GM21381 (cell line): ENCODE results near the gene ZNF385D.
"Not testable (repeated sequence)": the region's sequence is repeated elsewhere in the genome, so short reads cannot be mapped to it uniquely, and the experiment has no call there.

Source experiments
- ATAC-seq: cut with Tn5 transposase; IDR thresholded peaks from one replicate; pipeline ENCODE4 v1.9.1; 2021; ENCODE audit warnings: mild to moderate bottlenecking, moderate library complexity; ENCODE audit not compliant: unreplicated experiment

ZNF385D gene

GRCh38 chr3:21524133-21524532 is 226.9 kb downstream of the ZNF385D start:
- ATAC-seq: no peak

DNA sequence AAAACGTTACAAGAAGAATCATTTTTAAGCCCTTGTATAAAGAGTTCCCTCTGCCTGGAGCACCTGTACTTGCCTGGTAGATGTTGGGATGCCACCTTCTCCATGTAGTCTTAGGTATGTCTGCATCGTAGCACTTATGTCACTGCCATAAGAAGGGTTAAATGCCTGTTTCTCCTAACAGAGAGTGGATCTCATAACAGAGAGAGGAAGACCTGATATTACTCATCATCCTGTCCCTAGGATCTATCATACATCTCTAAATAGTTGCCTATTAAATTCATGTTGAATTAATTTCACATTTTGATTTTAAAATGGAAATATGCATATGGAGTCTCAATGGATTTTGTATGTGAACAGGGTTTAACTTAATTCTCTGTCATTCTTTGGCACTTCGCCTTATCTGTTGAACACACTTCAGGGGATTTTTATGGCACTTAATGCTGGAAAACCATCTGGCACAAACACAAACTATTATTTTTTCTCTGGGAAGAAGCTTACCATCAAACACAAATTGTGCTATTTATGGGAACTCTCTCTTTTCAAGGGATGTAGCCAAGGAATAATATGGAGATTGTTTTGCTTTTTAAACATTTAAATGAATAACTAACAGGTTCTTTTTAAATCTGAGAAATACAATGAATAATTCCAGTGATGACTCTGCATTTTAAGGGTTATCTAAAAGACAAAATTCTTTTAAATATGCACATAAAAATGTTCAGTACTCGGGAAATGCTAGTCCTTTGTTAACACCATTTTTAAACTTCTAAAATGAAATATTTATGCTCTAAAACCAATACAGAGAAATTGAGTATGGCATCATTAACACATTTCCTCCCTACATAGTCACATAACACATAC is 230.7 kb downstream of the ZNF385D start:
- no peak for ATAC-seq

DNA sequence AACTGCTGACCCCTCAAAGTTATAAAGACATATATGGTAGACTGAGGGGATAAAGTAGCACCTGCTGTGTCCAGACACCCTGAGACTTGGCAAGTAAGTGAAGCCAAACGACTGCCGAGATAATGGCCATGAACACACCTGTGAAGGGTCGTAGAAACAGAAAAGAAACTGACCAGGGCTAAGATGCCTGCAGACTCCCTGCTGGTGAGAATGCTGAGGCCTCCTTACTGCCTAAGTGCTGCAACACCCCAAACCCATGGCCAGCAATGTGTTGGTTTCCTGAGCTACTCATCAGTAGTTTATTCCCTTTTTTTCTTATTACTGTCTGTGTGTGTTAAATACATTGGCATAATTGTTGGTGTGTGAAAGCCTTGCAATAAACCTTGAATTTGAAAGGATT is 233.8 kb downstream of the ZNF385D start:
- ATAC-seq: no peak

- ATAC-seq: no peak
These were observed 235.6 kb downstream of the ZNF385D start for GRCh38 chr3:21515417-21515816.

- ATAC-seq: no peak
These were observed 241.1 kb downstream of the ZNF385D start for GRCh38 chr3:21509731-21510470.

DNA sequence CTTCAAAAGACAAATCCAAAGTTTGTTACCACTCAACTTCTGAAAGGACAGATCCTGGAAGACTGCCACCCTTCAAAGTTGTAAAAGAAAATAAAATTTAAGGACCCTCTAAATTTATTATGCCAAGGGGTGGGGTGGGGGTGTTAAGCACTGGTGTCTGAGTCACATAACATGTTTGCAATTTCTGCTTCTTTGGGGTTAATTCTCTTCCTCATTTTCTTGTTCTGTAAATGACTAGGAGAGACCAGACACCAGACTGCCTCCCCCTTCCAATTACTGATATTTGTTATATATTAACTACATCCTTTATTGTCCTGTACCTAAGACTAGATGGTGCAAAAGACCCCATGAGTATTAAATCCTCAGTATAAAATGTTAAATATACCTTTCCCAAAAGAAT is 242.8 kb downstream of the ZNF385D start:
- no peak for ATAC-seq

- no peak for ATAC-seq
These were observed 245.1 kb downstream of the ZNF385D start for GRCh38 chr3:21505711-21506460.

DNA sequence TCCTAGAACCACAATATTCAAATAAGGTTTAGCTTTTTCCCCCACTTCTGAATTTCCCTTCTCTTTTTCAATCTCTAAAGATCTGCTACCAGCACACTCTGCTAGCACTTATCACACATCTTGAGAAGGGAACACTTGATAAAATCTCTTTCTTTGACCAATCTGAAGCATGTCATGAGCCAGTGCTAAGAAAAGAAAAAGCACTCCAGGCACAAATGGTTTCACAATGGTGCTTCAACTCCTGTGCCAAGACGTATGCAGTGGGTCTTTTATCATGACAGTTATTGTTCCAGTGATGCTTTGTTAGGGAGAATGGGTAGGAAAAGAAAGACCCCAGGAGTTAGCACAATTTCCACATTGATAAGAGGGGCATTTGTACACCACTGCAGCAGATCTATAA is 248.4 kb downstream of the ZNF385D start:
- no peak for ATAC-seq

DNA sequence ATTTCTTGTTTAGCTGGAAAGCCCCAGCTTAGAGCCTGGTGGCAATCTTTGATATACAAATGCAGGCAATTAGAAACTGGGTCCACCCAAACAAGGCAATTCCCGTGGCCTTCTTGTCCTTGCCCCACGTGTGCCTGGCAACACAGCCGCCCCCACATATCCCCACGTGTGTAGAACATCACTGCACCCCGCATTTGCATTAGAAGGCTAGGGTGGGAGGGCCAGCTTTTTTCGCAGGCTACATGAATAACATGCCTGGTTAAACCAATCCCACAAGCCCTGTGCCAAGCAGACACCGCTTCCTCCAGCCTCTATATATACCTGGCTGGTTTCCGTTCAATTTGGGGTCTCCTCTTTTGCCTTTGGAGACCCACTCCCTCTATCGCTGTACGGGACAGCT is 250.2 kb downstream of the ZNF385D start:
- ATAC-seq: no peak

GRCh38 chr3:21490671-21491070 is 260.3 kb downstream of the ZNF385D start:
- ATAC-seq: not testable (repeated sequence)

- ATAC-seq: no peak
These were observed 263.5 kb downstream of the ZNF385D start for GRCh38 chr3:21487520-21487919.

DNA sequence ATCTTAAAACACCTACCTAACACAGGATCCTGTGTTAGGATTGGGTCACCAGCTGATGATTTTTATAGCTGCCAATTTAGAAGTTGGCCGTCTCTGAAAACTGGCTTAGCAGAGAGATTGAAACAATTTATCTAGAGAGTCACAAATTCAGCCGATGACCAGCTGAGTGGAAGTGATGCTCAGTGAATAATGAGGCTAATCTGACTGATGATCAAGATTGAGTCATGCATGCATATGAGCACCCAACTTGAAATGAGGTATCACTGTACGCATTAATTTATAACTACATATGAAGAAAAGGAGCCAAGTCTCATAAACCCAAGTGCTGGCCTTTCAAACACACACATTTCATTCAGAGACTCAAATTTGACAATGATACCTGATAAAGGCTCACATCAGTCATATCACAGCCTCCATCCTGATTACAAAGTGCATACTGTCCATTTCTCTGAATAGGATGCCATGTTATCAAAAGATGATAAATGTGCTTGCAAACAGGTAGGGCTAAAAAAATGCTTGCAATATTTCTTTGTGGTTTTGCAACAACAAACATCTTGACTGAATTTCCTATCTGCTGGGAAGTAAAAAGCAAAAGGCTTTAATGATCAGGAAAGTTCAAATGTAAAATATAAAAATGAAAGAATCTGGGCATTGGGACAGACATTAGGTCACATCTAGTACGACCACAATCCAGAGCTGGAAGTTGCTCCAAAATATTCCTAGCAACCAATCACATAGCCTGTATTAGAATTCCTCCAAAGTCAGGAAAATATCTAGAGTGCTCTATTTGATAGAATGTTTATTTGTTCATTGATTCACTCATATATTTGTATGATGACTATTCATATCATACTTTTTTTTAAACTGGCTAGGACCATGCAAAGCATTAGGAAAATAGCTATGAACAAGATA is 264.7 kb downstream of the ZNF385D start:
- not testable (repeated sequence) for ATAC-seq

GRCh38 chr3:21484828-21485144 is 266.2 kb downstream of the ZNF385D start:
- no peak for ATAC-seq

GRCh38 chr3:21484057-21484827 is 266.8 kb downstream of the ZNF385D start:
- ATAC-seq: no peak

DNA sequence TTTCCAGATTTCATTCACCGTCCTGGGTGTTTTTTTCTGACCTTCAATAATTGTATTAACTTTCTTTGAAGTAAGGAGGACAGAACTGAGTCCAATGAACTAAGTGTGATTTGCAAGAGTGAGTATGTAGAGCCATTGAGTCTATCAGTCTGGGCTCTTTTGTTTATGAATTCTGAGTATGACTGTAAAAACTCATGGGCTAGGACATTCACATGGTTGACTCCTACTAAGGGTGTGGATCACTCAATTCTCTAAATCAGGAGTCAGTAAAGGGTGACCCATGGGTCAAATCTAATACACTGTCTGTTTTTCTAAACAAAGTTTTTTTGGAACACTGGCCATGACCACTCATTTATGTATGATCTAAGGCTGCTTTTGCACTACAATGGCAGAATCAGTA is 269.0 kb downstream of the ZNF385D start:
- no peak for ATAC-seq

GRCh38 chr3:21477541-21478288 is 273.3 kb downstream of the ZNF385D start:
- no peak for ATAC-seq

- no peak for ATAC-seq
These were observed 284.5 kb downstream of the ZNF385D start for GRCh38 chr3:21466476-21466875.

- ATAC-seq: no peak
These were observed 286.3 kb downstream of the ZNF385D start for GRCh38 chr3:21464746-21465145.

- no peak for ATAC-seq
These were observed 287.7 kb downstream of the ZNF385D start for GRCh38 chr3:21463319-21463718.
